Measurements from ENCODE around the gene MICA.

MICA gene

GRCh38 chr6:31438677-31439076 is 35.3 kb downstream of the MICA start:
- no peak for TF ChIP-seq EP300 (IDR thresholded peaks at IDR 0.05; ENCODE audit: borderline replicate concordance)

GRCh38 chr6:31441365-31442267 is 38.2 kb downstream of the MICA start:
- TF ChIP-seq EP300 (IDR thresholded peaks at IDR 0.05; ENCODE audit: borderline replicate concordance) (no peak), TAF1 (IDR thresholded peaks at IDR 0.05; ENCODE audit: low read depth) (no peak), USF1 (IDR thresholded peaks at IDR 0.05) (no peak), CREB1 (IDR thresholded peaks at IDR 0.05; ENCODE audit: low read depth) (no peak), RAD21 (IDR thresholded peaks at IDR 0.05; ENCODE audit: low read depth) (peak; percentile 68), EGR1 (IDR thresholded peaks at IDR 0.05) (no peak)

GRCh38 chr6:31446481-31446880 is 43.1 kb downstream of the MICA start:
- TF ChIP-seq MAX (IDR thresholded peaks at IDR 0.05) (no peak), TEAD4 (IDR thresholded peaks at IDR 0.05) (no peak)

- no peak for TF ChIP-seq USF1 (IDR thresholded peaks at IDR 0.05)
- TF ChIP-seq YY1 (IDR thresholded peaks at IDR 0.05; ENCODE audit: low read depth), result no peak
- no peak for TF ChIP-seq NFIC (IDR thresholded peaks at IDR 0.05)
- TF ChIP-seq REST (IDR thresholded peaks at IDR 0.05; ENCODE audit: low read depth), result no peak
- TF ChIP-seq TAF1 (IDR thresholded peaks at IDR 0.05; ENCODE audit: low read depth), result no peak
- TF ChIP-seq CEBPB (IDR thresholded peaks at IDR 0.05), result no peak
- TF ChIP-seq RAD21 (IDR thresholded peaks at IDR 0.05; ENCODE audit: low read depth), result no peak
- no peak for TF ChIP-seq MAX (IDR thresholded peaks at IDR 0.05)
- TF ChIP-seq TCF12 (IDR thresholded peaks at IDR 0.05; ENCODE audit: low read depth), result no peak
- TF ChIP-seq CREB1 (IDR thresholded peaks at IDR 0.05; ENCODE audit: low read depth), result no peak
- no peak for TF ChIP-seq EP300 (IDR thresholded peaks at IDR 0.05; ENCODE audit: borderline replicate concordance)
- no peak for TF ChIP-seq TEAD4 (IDR thresholded peaks at IDR 0.05)
Measured at GRCh38 chr6:31450751-31451150, 47.4 kb downstream of the MICA start.

- TF ChIP-seq MAX (IDR thresholded peaks at IDR 0.05), result no peak
- TF ChIP-seq USF1 (IDR thresholded peaks at IDR 0.05), result no peak
- no peak for TF ChIP-seq YY1 (IDR thresholded peaks at IDR 0.05; ENCODE audit: low read depth)
- no peak for TF ChIP-seq CEBPB (IDR thresholded peaks at IDR 0.05)
- no peak for TF ChIP-seq EP300 (IDR thresholded peaks at IDR 0.05; ENCODE audit: borderline replicate concordance)
- no peak for TF ChIP-seq TCF12 (IDR thresholded peaks at IDR 0.05; ENCODE audit: low read depth)
- TF ChIP-seq CREB1 (IDR thresholded peaks at IDR 0.05; ENCODE audit: low read depth), result no peak
- no peak for TF ChIP-seq NFIC (IDR thresholded peaks at IDR 0.05)
- no peak for TF ChIP-seq RAD21 (IDR thresholded peaks at IDR 0.05; ENCODE audit: low read depth)
- no peak for TF ChIP-seq REST (IDR thresholded peaks at IDR 0.05; ENCODE audit: low read depth)
Measured at GRCh38 chr6:31452859-31453258, 49.5 kb downstream of the MICA start.

- no peak for TF ChIP-seq TAF1 (IDR thresholded peaks at IDR 0.05; ENCODE audit: low read depth)
- no peak for TF ChIP-seq MAX (IDR thresholded peaks at IDR 0.05)
- no peak for TF ChIP-seq USF1 (IDR thresholded peaks at IDR 0.05)
- no peak for TF ChIP-seq NFIC (IDR thresholded peaks at IDR 0.05)
- TF ChIP-seq EP300 (IDR thresholded peaks at IDR 0.05; ENCODE audit: borderline replicate concordance), result no peak
- TF ChIP-seq CEBPB (IDR thresholded peaks at IDR 0.05), result no peak
- TF ChIP-seq TEAD4 (IDR thresholded peaks at IDR 0.05), result no peak
- TF ChIP-seq RAD21 (IDR thresholded peaks at IDR 0.05; ENCODE audit: low read depth), result no peak
- no peak for TF ChIP-seq TCF12 (IDR thresholded peaks at IDR 0.05; ENCODE audit: low read depth)
- TF ChIP-seq CREB1 (IDR thresholded peaks at IDR 0.05; ENCODE audit: low read depth), result no peak
- TF ChIP-seq REST (IDR thresholded peaks at IDR 0.05; ENCODE audit: low read depth), result no peak
- no peak for TF ChIP-seq ZBTB7A (IDR thresholded peaks at IDR 0.05; ENCODE audit: low read depth)
- no peak for TF ChIP-seq EGR1 (IDR thresholded peaks at IDR 0.05)
- no peak for TF ChIP-seq FOXM1 (IDR thresholded peaks at IDR 0.05; ENCODE audit: borderline replicate concordance, low read depth)
- no peak for TF ChIP-seq YY1 (IDR thresholded peaks at IDR 0.05; ENCODE audit: low read depth)
Measured at GRCh38 chr6:31453259-31453658, 49.9 kb downstream of the MICA start.
